Loucy (cell line): ENCODE measurements around the gene MAK.
"Not testable (repeated sequence)": the region's sequence is repeated elsewhere in the genome, so short reads cannot be mapped to it uniquely, and the experiment has no call there.

Experiments used
- H2AFZ ChIP-seq: fragments of 200-600 bp; sonication (generic); 2 replicates; pipeline ENCODE4 v1.6.0; 2016; ENCODE audit warnings: antibody characterized with exemption, mild to moderate bottlenecking, low read length, moderate library complexity
- H3F3A ChIP-seq: fragments of 200-600 bp; 2 replicates; pipeline ENCODE4 v1.6.0; 2016; ENCODE audit warnings: antibody characterized with exemption, low read depth, mild to moderate bottlenecking
- H3K27me3 ChIP-seq: fragments of 200-600 bp; sonication (generic); 2 replicates; pipeline ENCODE4 v1.6.1; 2014; ENCODE audit warnings: low read length, mild to moderate bottlenecking; ENCODE audit not compliant: insufficient read depth, poor library complexity, severe bottlenecking
- H3K36me3 ChIP-seq: fragments of 200-600 bp; sonication (generic); 2 replicates; pipeline ENCODE4 v1.6.1; 2016; ENCODE audit warnings: low read length; ENCODE audit not compliant: insufficient read depth
- H3K4me1 ChIP-seq: fragments of 200-600 bp; sonication (generic); 2 replicates; pipeline ENCODE4 v1.5.1; 2014; ENCODE audit warnings: low read length, mild to moderate bottlenecking; ENCODE audit not compliant: insufficient read depth, poor library complexity, severe bottlenecking
- H3K4me2 ChIP-seq: fragments of 200-600 bp; sonication (generic); 2 replicates; pipeline ENCODE4 v1.6.0; 2014; ENCODE audit warnings: antibody characterized with exemption, low read length, low read depth, mild to moderate bottlenecking; ENCODE audit not compliant: poor library complexity, severe bottlenecking
- H3K4me3 ChIP-seq: fragments of 200-600 bp; sonication (generic); 2 replicates; pipeline ENCODE4 v1.5.1; 2014; ENCODE audit warnings: low read length, mild to moderate bottlenecking, mixed read lengths; ENCODE audit not compliant: poor library complexity, severe bottlenecking
- H3K79me2 ChIP-seq: fragments of 200-600 bp; sonication (generic); 2 replicates; pipeline ENCODE4 v1.6.1; 2014; ENCODE audit warnings: low read length; ENCODE audit not compliant: insufficient read depth
- H3K9ac ChIP-seq: fragments of 200-600 bp; sonication (generic); 2 replicates; pipeline ENCODE4 v1.6.0; 2014; ENCODE audit warnings: mild to moderate bottlenecking, low read depth, low read length, moderate library complexity; ENCODE audit not compliant: poor library complexity, severe bottlenecking
- H3K9me2 ChIP-seq: fragments of 200-600 bp; sonication (generic); replicated peaks from 2 replicates; pipeline ENCODE4 v1.6.1; 2016; ENCODE audit warnings: low read depth, low read length, mixed read lengths
- H3K9me3 ChIP-seq: fragments of 200-600 bp; sonication (generic); 2 replicates; pipeline ENCODE4 v1.6.1; 2014; ENCODE audit warnings: mild to moderate bottlenecking, antibody characterized with exemption, low read length, low read depth; ENCODE audit not compliant: insufficient read depth
- H4K20me1 ChIP-seq: fragments of 200-600 bp; sonication (generic); 2 replicates; pipeline ENCODE4 v1.6.0; 2014; ENCODE audit warnings: antibody characterized with exemption, low read length, mild to moderate bottlenecking; ENCODE audit not compliant: insufficient read depth, poor library complexity, severe bottlenecking
- CTCF ChIP-seq: fragments of 200-600 bp; sonication (generic); conservative IDR thresholded peaks from 2 replicates; pipeline ENCODE4 v1.5.1; 2014; ENCODE audit warnings: mild to moderate bottlenecking, antibody characterized with exemption, low read length
- EZH2phosphoT487 ChIP-seq: fragments of 200-600 bp; IDR thresholded peaks from 2 replicates; pipeline ENCODE4 v1.6.1; 2018; ENCODE audit warnings: antibody characterized with exemption, mild to moderate bottlenecking, moderate library complexity, borderline replicate concordance

MAK gene

GRCh38 chr6:10884245-10884972 is 46.1 kb upstream of the MAK start:
- Histone ChIP-seq H2AFZ (no peak overlapping the region), H3F3A (no peaks in the 10 kb centered on the region), H3K4me2 (no peak overlapping the region), H3K79me2 (no peaks in the 10 kb centered on the region), H3K4me1 (no peaks in the 10 kb centered on the region), H3K4me3 (no peak overlapping the region), H3K9me3 (no peaks in the 10 kb centered on the region), H3K9ac (no peak overlapping the region), H3K27me3 (no peaks in the 10 kb centered on the region), H4K20me1 (no peaks in the 10 kb centered on the region), H3K9me2 (no peaks in the 10 kb centered on the region), H3K36me3 (no peaks in the 10 kb centered on the region)
- TF ChIP-seq CTCF (no peak), EZH2phosphoT487 (no peak)

- Histone ChIP-seq H2AFZ (no peak overlapping the region), H3K27me3 (no peaks in the 10 kb centered on the region), H3K9me2 (no peaks in the 10 kb centered on the region), H3K4me1 (no peaks in the 10 kb centered on the region), H3K79me2 (no peaks in the 10 kb centered on the region), H3K36me3 (no peaks in the 10 kb centered on the region), H3K4me3 (no peak overlapping the region), H4K20me1 (no peaks in the 10 kb centered on the region), H3K9me3 (no peaks in the 10 kb centered on the region), H3K9ac (no peak overlapping the region), H3K4me2 (no peak overlapping the region), H3F3A (no peaks in the 10 kb centered on the region)
- no peak for TF ChIP-seq EZH2phosphoT487
- no peak for TF ChIP-seq CTCF
Observed at GRCh38 chr6:10883312-10884244, 45.2 kb upstream of the MAK start.

- Histone ChIP-seq H3K79me2 (no peaks in the 10 kb centered on the region), H3K4me1 (no peaks in the 10 kb centered on the region), H3K4me3 (no peak overlapping the region), H4K20me1 (no peaks in the 10 kb centered on the region), H3K4me2 (no peak overlapping the region), H3K9me3 (no peaks in the 10 kb centered on the region), H2AFZ (no peak overlapping the region), H3F3A (no peaks in the 10 kb centered on the region), H3K9ac (no peak overlapping the region), H3K9me2 (no peaks in the 10 kb centered on the region), H3K36me3 (no peaks in the 10 kb centered on the region), H3K27me3 (no peaks in the 10 kb centered on the region)
- TF ChIP-seq CTCF (no peak), EZH2phosphoT487 (no peak)
Observed at GRCh38 chr6:10882657-10883171, 44.4 kb upstream of the MAK start.

GRCh38 chr6:10882253-10882630 is 43.9 kb upstream of the MAK start:
- not testable (repeated sequence) for H4K20me1 ChIP-seq, H3F3A ChIP-seq, H3K79me2 ChIP-seq, H3K27me3 ChIP-seq, H3K9me2 ChIP-seq, H3K36me3 ChIP-seq, H3K4me1 ChIP-seq, H3K4me3 ChIP-seq, H3K9ac ChIP-seq, H2AFZ ChIP-seq, H3K9me3 ChIP-seq, H3K4me2 ChIP-seq
